WTC11 (cell line): ENCODE measurements around the gene THSD4. TPM values are rescaled to one million over a fixed set of nuclear protein-coding genes. Genes with fewer than 3 reads are reported as not detected.

Experiments used
- ATAC-seq: fragments of 200-7000 bp; cut with Tn5 transposase; 2 replicates; pipeline ENCODE4 v1.10.0; 2021; ENCODE audit warnings: mild to moderate bottlenecking, moderate library complexity
- CTCF ChIA-PET: fragments of 300-600 bp; sonication (Branson Sonifier 250); formaldehyde crosslinking; loops from one replicate; lab custom pipeline; 2021; ENCODE audit warnings: antibody characterized with exemption; lab: Charles Lee
- POLR2A ChIA-PET: fragments of 350-600 bp; sonication (Branson Sonifier 250); formaldehyde crosslinking; loops from one replicate; lab custom pipeline; 2021; ENCODE audit warnings: antibody characterized with exemption; lab: Charles Lee
- DNase-seq: peaks from one replicate; pipeline ENCODE4 v3.0.0; 2021; ENCODE audit warnings: low spot score
- H3K27ac Mint-ChIP-seq: 2 replicates; pipeline ENCODE4 v1.8.0; 2021; ENCODE audit warnings: mixed read lengths
- H3K27me3 Mint-ChIP-seq: 2 replicates; pipeline ENCODE4 v1.8.0; 2021; ENCODE audit warnings: low read depth, mild to moderate bottlenecking, moderate library complexity, mixed read lengths
- H3K36me3 Mint-ChIP-seq: 2 replicates; pipeline ENCODE4 v1.8.0; 2021; ENCODE audit warnings: mixed read lengths
- H3K4me1 Mint-ChIP-seq: 2 replicates; pipeline ENCODE4 v1.8.0; 2022; ENCODE audit warnings: mixed read lengths
- H3K4me3 Mint-ChIP-seq: 2 replicates; pipeline ENCODE4 v1.8.0; 2021; ENCODE audit warnings: mild to moderate bottlenecking, moderate library complexity, mixed read lengths
- H3K9me3 Mint-ChIP-seq: 2 replicates; pipeline ENCODE4 v1.8.0; 2021; ENCODE audit warnings: mixed read lengths
- ATF2 ChIP-seq: sonication (generic); formaldehyde crosslinking; IDR thresholded peaks from 2 replicates; pipeline ENCODE4 v1.8.1; 2022; ENCODE audit warnings: low read depth, missing genetic modification reagents, borderline replicate concordance
- ATF3 ChIP-seq: sonication (generic); formaldehyde crosslinking; conservative IDR thresholded peaks from 2 replicates; pipeline ENCODE4 v1.8.1; 2022; ENCODE audit warnings: mild to moderate bottlenecking, missing genetic modification reagents
- E2F1 ChIP-seq: sonication (generic); formaldehyde crosslinking; IDR thresholded peaks from 2 replicates; pipeline ENCODE4 v1.8.0; 2022; ENCODE audit warnings: mild to moderate bottlenecking, missing genetic modification reagents
- E2F5 ChIP-seq: sonication (generic); formaldehyde crosslinking; IDR thresholded peaks from 2 replicates; pipeline ENCODE4 v1.8.1; 2022; ENCODE audit warnings: mild to moderate bottlenecking, moderate library complexity, missing genetic modification reagents
- MXD4 ChIP-seq: fragments of 250-450 bp; sonication (Bioruptor Pico); IDR thresholded peaks from 2 replicates; pipeline ENCODE4 v1.8.0; 2021; ENCODE audit warnings: mild to moderate bottlenecking, moderate library complexity, borderline replicate concordance
- NFATC4 ChIP-seq: fragments of 250-450 bp; sonication (Bioruptor Pico); IDR thresholded peaks from 2 replicates; pipeline ENCODE4 v1.9.0; 2021; ENCODE audit warnings: mild to moderate bottlenecking
- PRDM15 ChIP-seq: sonication (generic); formaldehyde crosslinking; IDR thresholded peaks from 2 replicates; pipeline ENCODE4 v1.8.0; 2022; ENCODE audit warnings: missing genetic modification reagents
- SMAD3 ChIP-seq: sonication (generic); formaldehyde crosslinking; IDR thresholded peaks from 2 replicates; pipeline ENCODE4 v1.8.0; 2022; ENCODE audit warnings: missing genetic modification reagents, mild to moderate bottlenecking, borderline replicate concordance
- SMAD4 ChIP-seq: sonication (generic); formaldehyde crosslinking; IDR thresholded peaks from 2 replicates; pipeline ENCODE4 v1.8.0; 2022; ENCODE audit warnings: mild to moderate bottlenecking, missing genetic modification reagents
- ZBTB43 ChIP-seq: sonication (generic); formaldehyde crosslinking; IDR thresholded peaks from 2 replicates; pipeline ENCODE4 v1.8.1; 2023; ENCODE audit warnings: mild to moderate bottlenecking, missing genetic modification reagents
- ZNF281 ChIP-seq: sonication (generic); formaldehyde crosslinking; IDR thresholded peaks from 2 replicates; pipeline ENCODE4 v1.8.0; 2023; ENCODE audit warnings: mild to moderate bottlenecking, missing genetic modification reagents
- ZNF317 ChIP-seq: sonication (generic); formaldehyde crosslinking; IDR thresholded peaks from 2 replicates; pipeline ENCODE4 v1.8.1; 2023; ENCODE audit warnings: low read depth, mild to moderate bottlenecking, moderate library complexity, missing genetic modification reagents, borderline replicate concordance
- ZNF423 ChIP-seq: fragments of 250-450 bp; sonication (Bioruptor Pico); IDR thresholded peaks from 2 replicates; pipeline ENCODE4 v2.1.2; 2022; ENCODE audit warnings: mild to moderate bottlenecking, moderate library complexity
- total RNA-seq: library from RNA; stranded (reverse); gene quantifications from 3 replicates; pipeline ENCODE4 v1.2.3, GENCODE V29; 2021

Gene THSD4
- total RNA-seq, 1 experiment from 2014 or later: 7.8 TPM

GRCh38 chr15:71596672-71597071, 481.4 kb downstream of the THSD4 start:
- DNase-seq (no peak), ATAC-seq (no peak; the same call in 1 of the 2 replicates)
- no peaks in the 10 kb centered on the region for H3K27me3 Mint-ChIP-seq
- no peak overlapping the region for H3K27ac Mint-ChIP-seq
- ChIA-PET CTCF (interaction anchor here (0.7 kb wide), 1 partner anchor 211 kb away, joined by 3 read pairs; no protein-coding TSS in a partner anchor), POLR2A (no interaction called here)
- H3K4me3 Mint-ChIP-seq: no peak overlapping the region
- TF ChIP-seq ZNF317 (no peak), NFATC4 (CRISPR knock-in tag) (no peak), ATF2 (CRISPR knock-in tag) (no peak), E2F5 (CRISPR knock-in tag) (no peak), E2F1 (CRISPR knock-in tag) (no peak), ZNF281 (CRISPR knock-in tag) (no peak), SMAD3 (CRISPR knock-in tag) (no peak), ZNF423 (CRISPR knock-in tag) (no peak), ATF3 (CRISPR knock-in tag) (no peak), SMAD4 (CRISPR knock-in tag) (no peak), PRDM15 (CRISPR knock-in tag) (no peak), ZBTB43 (CRISPR knock-in tag) (no peak), MXD4 (CRISPR knock-in tag) (no peak)
- H3K9me3 Mint-ChIP-seq: peaks cover 20% of the 10 kb centered on the region
- peaks cover 7% of the 10 kb centered on the region; the same call in 1 of the 2 replicates for H3K36me3 Mint-ChIP-seq
- peaks cover 27% of the 10 kb centered on the region for H3K4me1 Mint-ChIP-seq
